Activated CD8-positive, alpha-beta memory T cell treated with anti-CD3 and anti-CD28 coated beads, Interleukin-2, amount 10 ng/mL, durations not matched to agents 7 days and 5 days (primary cell): ENCODE data around the gene VKORC1L1. TPM values are rescaled to one million over a fixed set of nuclear protein-coding genes. Genes with fewer than 3 reads are reported as not detected.
"Not testable (repeated sequence)": the region's sequence is repeated elsewhere in the genome, so short reads cannot be mapped to it uniquely, and the experiment has no call there.

Experiments used
- ATAC-seq: fragments of 150-1000 bp; cut with Tn5 transposase; one replicate; pipeline ENCODE4 v1.10.0; 2021; ENCODE audit warnings: moderate library complexity
- CTCF ChIA-PET: fragments of 350-600 bp; sonication (Branson Sonifier 250); formaldehyde crosslinking; loops from one replicate; lab custom pipeline; 2021; ENCODE audit warnings: antibody characterized with exemption; lab: Charles Lee
- DNase-seq: peaks from one replicate; pipeline ENCODE4 v3.0.0-alpha.2; 2020
- H3K27ac Mint-ChIP-seq: one replicate; pipeline ENCODE4 v1.8.0; 2021; ENCODE audit warnings: mild to moderate bottlenecking, mixed read lengths
- H3K27me3 Mint-ChIP-seq: one replicate; pipeline ENCODE4 v1.8.0; 2021; ENCODE audit warnings: mixed read lengths
- H3K36me3 Mint-ChIP-seq: one replicate; pipeline ENCODE4 v1.8.0; 2021; ENCODE audit warnings: mild to moderate bottlenecking, mixed read lengths
- H3K4me1 Mint-ChIP-seq: one replicate; pipeline ENCODE4 v1.8.0; 2021; ENCODE audit warnings: mixed read lengths
- H3K4me3 Mint-ChIP-seq: one replicate; pipeline ENCODE4 v1.8.0; 2021; ENCODE audit warnings: mild to moderate bottlenecking, moderate library complexity, mixed read lengths
- H3K9me3 Mint-ChIP-seq: one replicate; pipeline ENCODE4 v1.8.0; 2022; ENCODE audit warnings: low read depth, mixed read lengths
- total RNA-seq, 2 experiments: library from RNA; stranded (reverse); gene quantifications; one replicate each; pipeline ENCODE4 v1.2.3, GENCODE V29; 2021

Gene VKORC1L1
- total RNA-seq, 2 experiments from 2014 or later: 14.1 to 20.3 TPM

- H3K9me3 Mint-ChIP-seq: no peaks in the 10 kb centered on the region
- H3K4me1 Mint-ChIP-seq: no peaks in the 10 kb centered on the region
- DNase-seq: no peak
- peaks cover 2% of the 10 kb centered on the region for H3K36me3 Mint-ChIP-seq
- no peak overlapping the region for H3K4me3 Mint-ChIP-seq
- CTCF ChIA-PET: no interaction called here
- H3K27ac Mint-ChIP-seq: no peak overlapping the region
- H3K27me3 Mint-ChIP-seq: no peaks in the 10 kb centered on the region
- no peak for ATAC-seq
Measured at GRCh38 chr7:65927489-65928448, 54.9 kb downstream of the VKORC1L1 start.

GRCh38 chr7:65931685-65932084 lies 58.8 kb downstream of the VKORC1L1 start:
- Mint-ChIP-seq H3K9me3 (no peaks in the 10 kb centered on the region), H3K4me1 (peaks cover 15% of the 10 kb centered on the region), H3K27me3 (no peaks in the 10 kb centered on the region), H3K27ac (no peak overlapping the region), H3K4me3 (no peak overlapping the region), H3K36me3 (peaks cover 7% of the 10 kb centered on the region)
- ATAC-seq: no peak
- CTCF ChIA-PET: no interaction called here
- no peak for DNase-seq

- no peak for ATAC-seq
- DNase-seq: no peak
- H3K27ac Mint-ChIP-seq: no peak overlapping the region
- no peak overlapping the region for H3K4me3 Mint-ChIP-seq
- H3K9me3 Mint-ChIP-seq: no peaks in the 10 kb centered on the region
- H3K4me1 Mint-ChIP-seq: peaks cover 15% of the 10 kb centered on the region
- peaks cover 11% of the 10 kb centered on the region for H3K36me3 Mint-ChIP-seq
- no peaks in the 10 kb centered on the region for H3K27me3 Mint-ChIP-seq
- CTCF ChIA-PET: interaction anchor here (0.6 kb wide), 1 partner anchor 65 kb away, joined by 3 read pairs; no protein-coding TSS in a partner anchor
Measured at GRCh38 chr7:65937296-65937695, 64.4 kb downstream of the VKORC1L1 start.

- CTCF ChIA-PET: no interaction called here
- no peaks in the 10 kb centered on the region for H3K27me3 Mint-ChIP-seq
- H3K9me3 Mint-ChIP-seq: no peaks in the 10 kb centered on the region
- peaks cover 15% of the 10 kb centered on the region for H3K4me1 Mint-ChIP-seq
- no peak overlapping the region for H3K4me3 Mint-ChIP-seq
- ATAC-seq (no peak), DNase-seq (no peak)
- peaks cover 11% of the 10 kb centered on the region for H3K36me3 Mint-ChIP-seq
- H3K27ac Mint-ChIP-seq: no peak overlapping the region
Measured at GRCh38 chr7:65938336-65938895, 65.5 kb downstream of the VKORC1L1 start.

GRCh38 chr7:65945787-65946186 lies 72.9 kb downstream of the VKORC1L1 start:
- H3K4me3 Mint-ChIP-seq, CTCF ChIA-PET, DNase-seq, H3K27me3 Mint-ChIP-seq, H3K36me3 Mint-ChIP-seq, H3K4me1 Mint-ChIP-seq, ATAC-seq, H3K9me3 Mint-ChIP-seq, H3K27ac Mint-ChIP-seq: not testable (repeated sequence)

GRCh38 chr7:65946904-65947303 lies 74.0 kb downstream of the VKORC1L1 start:
- no peaks in the 10 kb centered on the region for H3K9me3 Mint-ChIP-seq
- no peak overlapping the region for H3K27ac Mint-ChIP-seq
- no peaks in the 10 kb centered on the region for H3K27me3 Mint-ChIP-seq
- H3K4me3 Mint-ChIP-seq: no peak overlapping the region
- DNase-seq (no peak), ATAC-seq (peak; percentile 12)
- no peaks in the 10 kb centered on the region for H3K36me3 Mint-ChIP-seq
- CTCF ChIA-PET: no interaction called here
- no peaks in the 10 kb centered on the region for H3K4me1 Mint-ChIP-seq

GRCh38 chr7:65951837-65952578 lies 79.1 kb downstream of the VKORC1L1 start:
- ATAC-seq: no peak
- CTCF ChIA-PET: interaction anchor here (1.1 kb wide), 1 partner anchor 20 kb away, joined by 4 read pairs; no protein-coding TSS in a partner anchor

GRCh38 chr7:65953001-65953720 lies 80.3 kb downstream of the VKORC1L1 start:
- ATAC-seq (no peak), DNase-seq (no peak)
- no peaks in the 10 kb centered on the region for H3K4me1 Mint-ChIP-seq
- H3K9me3 Mint-ChIP-seq: no peaks in the 10 kb centered on the region
- CTCF ChIA-PET: interaction anchor here (0.7 kb wide), 1 partner anchor 15 kb away, joined by 3 read pairs; no protein-coding TSS in a partner anchor
- no peaks in the 10 kb centered on the region for H3K27me3 Mint-ChIP-seq
- no peak overlapping the region for H3K4me3 Mint-ChIP-seq
- peaks cover 14% of the 10 kb centered on the region for H3K36me3 Mint-ChIP-seq
- no peak overlapping the region for H3K27ac Mint-ChIP-seq

More at GRCh38 chr7:65951837-65952578, 79.1 kb downstream of the VKORC1L1 start:
- H3K4me1 Mint-ChIP-seq: no peaks in the 10 kb centered on the region
- H3K9me3 Mint-ChIP-seq: no peaks in the 10 kb centered on the region
- H3K27ac Mint-ChIP-seq: no peak overlapping the region
- DNase-seq: no peak
- H3K27me3 Mint-ChIP-seq: no peaks in the 10 kb centered on the region
- no peak overlapping the region for H3K4me3 Mint-ChIP-seq
- peaks cover 13% of the 10 kb centered on the region for H3K36me3 Mint-ChIP-seq

- H3K36me3 Mint-ChIP-seq: peaks cover 16% of the 10 kb centered on the region
- CTCF ChIA-PET: no interaction called here
- H3K4me3 Mint-ChIP-seq: no peak overlapping the region
- no peak overlapping the region for H3K27ac Mint-ChIP-seq
- no peak for ATAC-seq
- DNase-seq: no peak
- no peaks in the 10 kb centered on the region for H3K27me3 Mint-ChIP-seq
- no peaks in the 10 kb centered on the region for H3K9me3 Mint-ChIP-seq
- H3K4me1 Mint-ChIP-seq: no peaks in the 10 kb centered on the region
Measured at GRCh38 chr7:65953890-65954450, 81.1 kb downstream of the VKORC1L1 start.

GRCh38 chr7:65955718-65956117 lies 82.8 kb downstream of the VKORC1L1 start:
- H3K27me3 Mint-ChIP-seq: no peaks in the 10 kb centered on the region
- no peak overlapping the region for H3K4me3 Mint-ChIP-seq
- peak overlapping the region; percentile 19 for H3K27ac Mint-ChIP-seq
- CTCF ChIA-PET: no interaction called here
- ATAC-seq (no peak), DNase-seq (no peak)
- H3K4me1 Mint-ChIP-seq: no peaks in the 10 kb centered on the region
- peaks cover 24% of the 10 kb centered on the region for H3K36me3 Mint-ChIP-seq
- H3K9me3 Mint-ChIP-seq: no peaks in the 10 kb centered on the region

- H3K9me3 Mint-ChIP-seq: no peaks in the 10 kb centered on the region
- ATAC-seq: no peak
- peaks cover 44% of the 10 kb centered on the region for H3K36me3 Mint-ChIP-seq
- CTCF ChIA-PET: interaction anchor here (0.6 kb wide), 1 partner anchor 522 kb away, joined by 4 read pairs; no protein-coding TSS in a partner anchor
- no peak overlapping the region for H3K4me3 Mint-ChIP-seq
- H3K4me1 Mint-ChIP-seq: no peaks in the 10 kb centered on the region
- no peaks in the 10 kb centered on the region for H3K27me3 Mint-ChIP-seq
- DNase-seq: no peak
- no peak overlapping the region for H3K27ac Mint-ChIP-seq
Measured at GRCh38 chr7:65960351-65961074, 87.6 kb downstream of the VKORC1L1 start.

GRCh38 chr7:65962033-65962432 lies 89.2 kb downstream of the VKORC1L1 start:
- Mint-ChIP-seq H3K27ac (no peak overlapping the region), H3K9me3 (no peaks in the 10 kb centered on the region), H3K4me3 (no peak overlapping the region), H3K27me3 (no peaks in the 10 kb centered on the region), H3K36me3 (peaks cover 51% of the 10 kb centered on the region), H3K4me1 (no peaks in the 10 kb centered on the region)
- DNase-seq (no peak), ATAC-seq (no peak)
- CTCF ChIA-PET: no interaction called here
